H1 (cell line): Measurements from ENCODE around the gene KLHL21. TPM values are rescaled to one million over a fixed set of nuclear protein-coding genes. Genes with fewer than 3 reads are reported as not detected.

Experiments
- CTCF ChIA-PET: fragments of 300-600 bp; sonication (Branson Sonifier 250); formaldehyde crosslinking; loops from one replicate; lab custom pipeline; 2021; ENCODE audit not compliant: partially characterized antibody; lab: Charles Lee
- POLR2A ChIA-PET: fragments of 300-600 bp; sonication (Branson Sonifier 250); formaldehyde crosslinking; loops from one replicate; lab custom pipeline; 2021; ENCODE audit warnings: inconsistent platforms; ENCODE audit not compliant: partially characterized antibody; lab: Charles Lee
- DNase-seq, 2 experiments: peaks; one replicate each; pipeline versions ENCODE4 v3.0.0 to v3.0.0-alpha.2; 2010 to 2022; ENCODE audit warnings: low spot score in 2 of 2, low read depth in 1 of 2, mixed read lengths in 1 of 2
- FAIRE-seq: peaks from 2 replicates; lab custom pipeline; 2011; peaks lifted over from hg19 to GRCh38; lab: Jason Lieb, UNC
- H2AFZ ChIP-seq: 2 replicates; pipeline ENCODE4 v1.8.1; 2012; ENCODE audit warnings: low read length, inconsistent platforms
- H2AK5ac ChIP-seq: 2 replicates; pipeline ENCODE4 v1.6.1; 2013; ENCODE audit warnings: low read depth, low read length
- H2BK120ac ChIP-seq: replicated peaks from 2 replicates; pipeline ENCODE3; 2013; ENCODE audit warnings: low read depth, low read length, inconsistent platforms
- H2BK12ac ChIP-seq: 2 replicates; pipeline ENCODE4 v1.6.1; 2013; ENCODE audit warnings: low read depth, low read length
- H2BK15ac ChIP-seq: 2 replicates; pipeline ENCODE4 v1.6.1; 2013; ENCODE audit warnings: low read length
- H2BK20ac ChIP-seq: 2 replicates; pipeline ENCODE4 v1.6.1; 2013; ENCODE audit warnings: low read length
- H2BK5ac ChIP-seq: 2 replicates; pipeline ENCODE4 v1.6.1; 2013; ENCODE audit warnings: low read depth, low read length
- H3K14ac ChIP-seq: 2 replicates; pipeline ENCODE4 v1.6.1; 2013; ENCODE audit warnings: inconsistent platforms; ENCODE audit not compliant: insufficient read length
- H3K18ac ChIP-seq: 2 replicates; pipeline ENCODE4 v1.6.1; 2013; ENCODE audit warnings: low read length; ENCODE audit errors: extremely low read depth
- H3K23ac ChIP-seq: 2 replicates; pipeline ENCODE4 v1.6.1; 2013; ENCODE audit warnings: inconsistent platforms; ENCODE audit not compliant: insufficient read length
- H3K23me2 ChIP-seq: 2 replicates; pipeline ENCODE4 v1.6.1; 2013; ENCODE audit warnings: low read depth, low read length
- H3K27ac ChIP-seq: 2 replicates; pipeline ENCODE4 v1.6.1; 2011; ENCODE audit warnings: low read depth, low read length, inconsistent platforms
- H3K27me3 ChIP-seq, 4 experiments: replicated peaks in 1 of 4; 1 replicate in 1 of 4; 2 replicates in 3 of 4; pipeline versions ENCODE4 v1.6.1 to v1.8.1; 2011 to 2013; ENCODE audit warnings: low read length in 3 of 4, mild to moderate bottlenecking in 3 of 4, inconsistent platforms in 2 of 4, mixed read lengths in 2 of 4, moderate library complexity in 1 of 4; ENCODE audit not compliant: control insufficient read depth in 3 of 4, insufficient read depth in 3 of 4; ENCODE audit errors: extremely low read depth in 1 of 4
- H3K36me3 ChIP-seq, 4 experiments: 2 replicates each; pipeline versions ENCODE4 v1.6.1 to v1.8.1; 2011 to 2013; ENCODE audit warnings: mild to moderate bottlenecking in 4 of 4, low read length in 3 of 4, moderate library complexity in 2 of 4, control low read depth in 1 of 4, inconsistent platforms in 1 of 4; ENCODE audit not compliant: insufficient read depth in 4 of 4, control insufficient read depth in 2 of 4
- H3K4ac ChIP-seq: replicated peaks from 2 replicates; pipeline ENCODE3; 2013; ENCODE audit warnings: low read length, low read depth, mixed read lengths, inconsistent platforms; ENCODE audit not compliant: insufficient read length
- H3K4me1 ChIP-seq, 4 experiments: replicated peaks in 1 of 4; 1 replicate in 1 of 4; 2 replicates in 3 of 4; pipeline versions ENCODE4 v1.6.1 to v1.8.1; 2011 to 2013; ENCODE audit warnings: low read length in 3 of 4, inconsistent platforms in 2 of 4, mixed read lengths in 1 of 4; ENCODE audit not compliant: insufficient read depth in 4 of 4, control insufficient read depth in 3 of 4
- H3K4me2 ChIP-seq, 2 experiments: 2 replicates each; pipeline versions ENCODE4 v1.6.1 to v1.8.1; 2011 to 2013; ENCODE audit warnings: low read depth in 2 of 2, low read length in 2 of 2, control low read depth in 1 of 2, inconsistent platforms in 1 of 2, mild to moderate bottlenecking in 1 of 2; ENCODE audit not compliant: insufficient read depth in 1 of 2
- H3K4me3 ChIP-seq, 4 experiments: fragments of 200-600, 300-600 bp in 1 of 4; sonication (generic), shearing (Covaris generic), sonication (Bioruptor Twin) in 1 of 4; 2 replicates each; pipeline versions ENCODE4 v1.5.1 to v1.8.1; 2011 to 2016; ENCODE audit warnings: low read length in 4 of 4, low read depth in 3 of 4, control low read depth in 2 of 4, inconsistent platforms in 2 of 4, mild to moderate bottlenecking in 2 of 4, mixed read lengths in 1 of 4, moderate library complexity in 1 of 4; ENCODE audit not compliant: insufficient read depth in 2 of 4; ENCODE audit errors: extremely low read depth in 1 of 4
- H3K56ac ChIP-seq: replicated peaks from 2 replicates; pipeline ENCODE3; 2013; ENCODE audit warnings: low read depth, mild to moderate bottlenecking, mixed read lengths, low read length, inconsistent platforms; ENCODE audit not compliant: insufficient read length
- H3K79me1 ChIP-seq: 2 replicates; pipeline ENCODE4 v1.6.1; 2013; ENCODE audit warnings: low read depth, low read length, control low read depth
- H3K79me2 ChIP-seq, 2 experiments: 2 replicates each; pipeline versions ENCODE4 v1.6.1 to v1.8.1; 2012 to 2013; ENCODE audit warnings: low read length in 2 of 2, mild to moderate bottlenecking in 2 of 2, inconsistent platforms in 1 of 2; ENCODE audit not compliant: insufficient read depth in 2 of 2, control insufficient read depth in 1 of 2
- H3K9ac ChIP-seq, 4 experiments: replicated peaks in 1 of 4; 1 replicate in 1 of 4; 2 replicates in 3 of 4; pipeline versions ENCODE4 v1.6.1 to v1.8.1; 2011 to 2013; ENCODE audit warnings: low read depth in 3 of 4, low read length in 3 of 4, control low read depth in 2 of 4, mild to moderate bottlenecking in 2 of 4, moderate library complexity in 2 of 4, inconsistent platforms in 1 of 4; ENCODE audit errors: extremely low read depth in 1 of 4
- H3K9me3 ChIP-seq, 2 experiments: 2 replicates each; pipeline versions ENCODE4 v1.6.1 to v1.8.1; 2012 to 2013; ENCODE audit warnings: mild to moderate bottlenecking in 2 of 2, moderate library complexity in 2 of 2, control low read depth in 1 of 2, inconsistent platforms in 1 of 2, low read depth in 1 of 2, low read length in 1 of 2, mixed read lengths in 1 of 2; ENCODE audit not compliant: insufficient read depth in 2 of 2
- H4K20me1 ChIP-seq, 2 experiments: replicated peaks in 1 of 2; 2 replicates each; pipeline versions ENCODE3 to v1.8.1; 2011 to 2013; ENCODE audit warnings: inconsistent platforms in 2 of 2, low read length in 2 of 2, mild to moderate bottlenecking in 1 of 2; ENCODE audit not compliant: insufficient read depth in 2 of 2, control insufficient read depth in 1 of 2
- H4K5ac ChIP-seq: 2 replicates; pipeline ENCODE4 v1.6.1; 2013; ENCODE audit warnings: low read length, low read depth, mixed read lengths, inconsistent platforms; ENCODE audit not compliant: insufficient read length
- H4K8ac ChIP-seq: 2 replicates; pipeline ENCODE4 v1.8.0; 2013; ENCODE audit warnings: mild to moderate bottlenecking, moderate library complexity, low read length, inconsistent platforms; ENCODE audit not compliant: insufficient read depth; ENCODE audit errors: extremely low read depth
- H4K91ac ChIP-seq: replicated peaks from 2 replicates; pipeline ENCODE3; 2013; ENCODE audit warnings: low read length, mixed read lengths, inconsistent platforms; ENCODE audit not compliant: insufficient read length
- BRCA1 ChIP-seq: IDR thresholded peaks from 2 replicates; pipeline ENCODE4 v1.6.1; 2012; ENCODE audit warnings: low read depth, low read length, improper control_type of control experiment
- CREB1 ChIP-seq: IDR thresholded peaks from 2 replicates; pipeline ENCODE4 v1.6.1; 2012; ENCODE audit warnings: inconsistent platforms
- EP300 ChIP-seq, 2 experiments: IDR thresholded peaks; 1 replicate in 1 of 2; 2 replicates in 1 of 2; pipeline ENCODE4 v1.6.1; 2011 to 2012; ENCODE audit warnings: low read depth in 2 of 2, low read length in 2 of 2, mild to moderate bottlenecking in 2 of 2, borderline replicate concordance in 1 of 2, inconsistent platforms in 1 of 2, moderate library complexity in 1 of 2
- GABPA ChIP-seq: IDR thresholded peaks from 2 replicates; pipeline ENCODE4 v1.6.1; 2011; ENCODE audit warnings: mild to moderate bottlenecking, low read length, moderate library complexity, borderline replicate concordance; ENCODE audit not compliant: insufficient read depth
- KDM5A ChIP-seq: fragments of 200-600 bp; IDR thresholded peaks from 2 replicates; pipeline ENCODE4 v1.7.1; 2012; ENCODE audit warnings: mild to moderate bottlenecking, low read length, inconsistent platforms, mixed read lengths
- RBBP5 ChIP-seq: IDR thresholded peaks from 2 replicates; pipeline ENCODE4 v1.7.1; 2012; ENCODE audit warnings: low read depth, mild to moderate bottlenecking, inconsistent platforms, low read length, moderate library complexity, borderline replicate concordance
- RNF2 ChIP-seq: fragments of 200-900, 300-1000 bp; sonication (generic); IDR thresholded peaks from 2 replicates; pipeline ENCODE4 v1.7.1; 2016; ENCODE audit warnings: borderline replicate concordance, low read depth, mild to moderate bottlenecking, antibody characterized with exemption, low read length; ENCODE audit not compliant: poor library complexity, severe bottlenecking; ENCODE audit errors: missing control alignments
- SAP30 ChIP-seq: fragments of 300-600 bp; sonication (generic); IDR thresholded peaks from 2 replicates; pipeline ENCODE4 v1.7.1; 2012; ENCODE audit warnings: low read length, moderate library complexity, mild to moderate bottlenecking, inconsistent platforms; ENCODE audit not compliant: insufficient read depth, insufficient replicate concordance
- SRF ChIP-seq: IDR thresholded peaks from 2 replicates; pipeline ENCODE4 v1.6.1; 2011; ENCODE audit warnings: mild to moderate bottlenecking, low read depth, low read length, moderate library complexity
- SUZ12 ChIP-seq: fragments of 200-600 bp; sonication (generic); IDR thresholded peaks from 2 replicates; pipeline ENCODE4 v1.6.1; 2012; ENCODE audit warnings: mild to moderate bottlenecking, inconsistent platforms, low read length, moderate library complexity, mixed read lengths
- WGBS, 2 experiments: shearing (Covaris generic) in 1 of 2; methylation state at CpG; one replicate each; pipeline versions ENCODE4 v1.1.6 to v1.1.7; 2013 to 2015; ENCODE audit warnings: low lambda C conversion rate in 2 of 2, mixed read lengths in 2 of 2, inconsistent platforms in 1 of 2, low coverage in 1 of 2, missing lambda C conversion rate in 1 of 2; ENCODE audit not compliant: insufficient replicate concordance in 2 of 2, insufficient coverage in 1 of 2, insufficient read length in 1 of 2; ENCODE audit errors: extremely low coverage in 1 of 2, missing lambda C conversion rate in 1 of 2; 5-methylcytosine and 5-hydroxymethylcytosine counted together
- polyA plus RNA-seq, 7 experiments: library from polyadenylated mRNA; depleted of rRNA in 3 of 7; stranded (reverse) in 5 of 7; unstranded in 2 of 7; fragments of >200 nt in 5 of 7; fragments of 200-250 nt in 2 of 7; gene quantifications; 1 replicate in 5 of 7; 2 replicates in 1 of 7; 4 replicates in 1 of 7; pipeline versions ENCODE4 v1.2.1 to v1.2.3, GENCODE V29; 2011 to 2013; ENCODE audit warnings: missing spikeins in 2 of 7, mixed read lengths in 2 of 7
- total RNA-seq: library from RNA; stranded (reverse); fragmentation: NEBNext Ultra II Directional; extraction: Animal tissue kit (Norgen Biotek cat#: 25700); gene quantifications from 2 replicates; pipeline ENCODE4 v1.2.1, GENCODE V29; 2021

Gene KLHL21
- total and polyA plus RNA-seq, 2 of the 8 experiments (the other 6 are each of a cell fraction or from before 2014, with no cell fraction given), result 11.9 to 22.3 TPM

DNA sequence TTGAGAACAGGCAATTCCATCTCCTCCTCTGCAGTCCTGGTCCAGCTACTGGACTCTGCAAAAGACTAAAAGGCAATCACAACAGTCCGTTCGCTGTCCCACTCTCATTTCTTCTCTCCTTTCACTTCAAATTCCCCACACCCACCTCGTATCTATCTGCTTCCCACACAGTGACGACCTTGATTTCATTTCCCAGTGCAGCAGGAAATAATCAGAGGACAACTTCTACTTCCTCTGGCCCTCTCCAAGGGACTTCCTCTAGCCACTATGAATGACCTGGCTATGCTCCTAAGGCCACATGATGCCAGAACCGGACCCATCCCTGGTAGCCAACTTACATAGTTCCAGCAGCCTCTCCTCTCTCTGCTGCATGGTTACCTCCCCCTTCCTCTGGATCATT, 56.3 kb downstream of the KLHL21 start:
- no peak for DNase-seq
- WGBS, 2 experiments, result 91 to 100% methylated on average over 3 to 5 of the region's 5 CpGs
- Histone ChIP-seq H2AK5ac (no peak overlapping the region), H2BK5ac (no peak overlapping the region), H3K27ac (no peak overlapping the region), H3K18ac (no peak overlapping the region), H3K36me3 (peaks cover 21 to 69% (median 47%) of the 10 kb centered on the region in 4 experiments; a peak in 7 of 8 replicates), H3K56ac (no peak overlapping the region), H3K4me1 (no peaks in the 10 kb centered on the region), H3K79me2 (0 out of 4 replicates have a peak, but pooled peaks cover 0 to 3% of the 10 kb centered on the region in 2 experiments), H3K14ac (no peak overlapping the region), H3K27me3 (no peaks in the 10 kb centered on the region), H3K9ac (no peak overlapping the region), H3K23ac (no peak overlapping the region), H3K4ac (no peak overlapping the region), H4K5ac (no peak overlapping the region), H2BK15ac (no peak overlapping the region), H3K4me3 (no peak overlapping the region), H3K23me2 (no peaks in the 10 kb centered on the region), H4K8ac (no peak overlapping the region), H2BK12ac (no peak overlapping the region), H2BK20ac (no peak overlapping the region), H3K4me2 (no peak overlapping the region), H4K20me1 (peaks cover 0 to 5% of the 10 kb centered on the region in 2 experiments), H3K79me1 (no peaks in the 10 kb centered on the region), H2BK120ac (no peak overlapping the region), H4K91ac (no peak overlapping the region), H2AFZ (no peak overlapping the region), H3K9me3 (no peaks in the 10 kb centered on the region)
- ChIA-PET CTCF (interaction anchor here (0.8 to 1.7 kb wide), 3 partner anchors 10 to 100 kb away, joined by 3 to 4 read pairs (median 3); no protein-coding TSS in a partner anchor), POLR2A (interaction anchor here (0.6 to 1.2 kb wide), 2 partner anchors 47 to 124 kb away, joined by 3 to 4 read pairs; no protein-coding TSS in a partner anchor)
- no peak for FAIRE-seq
- TF ChIP-seq EP300 (IDR thresholded peaks at IDR 0.05; ENCODE audit: borderline replicate concordance in 1 of 2, low read depth in 2 of 2, low read length in 2 of 2) (no peak), SUZ12 (no peak), KDM5A (no peak), SAP30 (no peak), SRF (no peak), BRCA1 (no peak), CREB1 (no peak), RNF2 (no peak), GABPA (no peak), RBBP5 (no peak)
